PC-3 (cell line): ENCODE results near the gene CCDC80.

Source experiments
- EZH2 ChIP-seq: fragments of 300-600 bp; sonication (generic); IDR thresholded peaks from one replicate; pipeline ENCODE4 v1.6.1; 2017; ENCODE audit warnings: antibody characterized with exemption, mild to moderate bottlenecking, low read length; ENCODE audit not compliant: unreplicated experiment
- EZH2phosphoT487 ChIP-seq: fragments of 300-600 bp; sonication (generic); IDR thresholded peaks from 2 replicates; pipeline ENCODE4 v1.6.1; 2018; ENCODE audit warnings: mild to moderate bottlenecking, antibody characterized with exemption, low read length, borderline replicate concordance
- TF ChIP-seq, protein P1 (sequence below): fragments of 300-600 bp; sonication (generic); conservative IDR thresholded peaks from 2 replicates; pipeline ENCODE4 v1.5.1; 2017; ENCODE audit warnings: antibody characterized with exemption, low read depth, mild to moderate bottlenecking, low read length

DNA sequence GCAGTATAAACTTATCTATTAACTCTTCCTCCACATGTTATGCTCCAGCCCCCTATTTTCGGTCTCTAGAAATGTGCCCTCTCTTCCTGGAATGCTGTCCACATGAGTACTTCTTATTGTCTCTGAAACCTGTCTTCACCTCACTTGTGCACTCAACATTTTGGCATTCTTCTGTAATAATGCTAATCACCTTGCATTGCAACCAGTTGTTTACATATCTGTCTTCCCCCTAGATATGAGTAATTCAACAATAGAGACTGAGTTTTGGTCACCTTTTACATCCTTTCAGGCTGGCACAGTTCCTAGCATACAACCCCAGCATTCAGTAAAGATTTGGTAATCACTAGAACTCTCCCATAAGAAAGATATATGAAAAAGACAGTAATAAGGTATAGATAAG lies 17.2 kb downstream of the CCDC80 start:
- TF ChIP-seq, protein P1, sequence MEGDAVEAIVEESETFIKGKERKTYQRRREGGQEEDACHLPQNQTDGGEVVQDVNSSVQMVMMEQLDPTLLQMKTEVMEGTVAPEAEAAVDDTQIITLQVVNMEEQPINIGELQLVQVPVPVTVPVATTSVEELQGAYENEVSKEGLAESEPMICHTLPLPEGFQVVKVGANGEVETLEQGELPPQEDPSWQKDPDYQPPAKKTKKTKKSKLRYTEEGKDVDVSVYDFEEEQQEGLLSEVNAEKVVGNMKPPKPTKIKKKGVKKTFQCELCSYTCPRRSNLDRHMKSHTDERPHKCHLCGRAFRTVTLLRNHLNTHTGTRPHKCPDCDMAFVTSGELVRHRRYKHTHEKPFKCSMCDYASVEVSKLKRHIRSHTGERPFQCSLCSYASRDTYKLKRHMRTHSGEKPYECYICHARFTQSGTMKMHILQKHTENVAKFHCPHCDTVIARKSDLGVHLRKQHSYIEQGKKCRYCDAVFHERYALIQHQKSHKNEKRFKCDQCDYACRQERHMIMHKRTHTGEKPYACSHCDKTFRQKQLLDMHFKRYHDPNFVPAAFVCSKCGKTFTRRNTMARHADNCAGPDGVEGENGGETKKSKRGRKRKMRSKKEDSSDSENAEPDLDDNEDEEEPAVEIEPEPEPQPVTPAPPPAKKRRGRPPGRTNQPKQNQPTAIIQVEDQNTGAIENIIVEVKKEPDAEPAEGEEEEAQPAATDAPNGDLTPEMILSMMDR, result no peak
- TF ChIP-seq EZH2, result no peak
- TF ChIP-seq EZH2phosphoT487, result no peak
